HepG2 (cell line): ENCODE measurements around the gene LSM8. TPM values are rescaled to one million over a fixed set of nuclear protein-coding genes. Genes with fewer than 3 reads are reported as not detected.
"Not testable (repeated sequence)": the region's sequence is repeated elsewhere in the genome, so short reads cannot be mapped to it uniquely, and the experiment has no call there.

ENCODE experiments used
- ATAC-seq: fragments of 200-7000 bp; cut with Tn5 transposase; 3 replicates; pipeline ENCODE4 v1.9.1; 2020; ENCODE audit warnings: mild to moderate bottlenecking, moderate library complexity
- BruUV-seq: library from RNA; stranded (reverse); fragments of 400-500 nt; replicated peaks from 2 replicates; lab custom pipeline; 2021; lab: Mats Ljungman, UMichigan
- CTCF ChIA-PET: fragments of 300-600 bp; formaldehyde crosslinking; extraction: SDS; loops from one replicate; lab custom pipeline; 2021; ENCODE audit warnings: low total read pairs, inconsistent platforms, low intra/inter-chr PET ratio; lab: Yijun Ruan, JAX
- POLR2A ChIA-PET: fragments of 350-600 bp; sonication (Branson Sonifier 250); formaldehyde crosslinking; loops from one replicate; lab custom pipeline; 2020; ENCODE audit warnings: antibody characterized with exemption, inconsistent platforms; lab: Yijun Ruan, JAX
- DNase-seq: peaks from one replicate; pipeline ENCODE4 v3.0.0-alpha.2; 2015; ENCODE audit warnings: low spot score
- FAIRE-seq: peaks from 3 replicates; lab custom pipeline; 2011; peaks lifted over from hg19 to GRCh38; lab: Jason Lieb, UNC
- H2AFZ ChIP-seq: one replicate; pipeline ENCODE4 v1.6.1; 2011; ENCODE audit warnings: low read length, inconsistent platforms
- H3K27ac ChIP-seq: fragments of 300-600 bp; 3 replicates; pipeline ENCODE4 v1.8.0; 2011; ENCODE audit warnings: mixed run types, mild to moderate bottlenecking, mixed read lengths, low read length, inconsistent platforms; ENCODE audit not compliant: insufficient read depth; ENCODE audit errors: extremely low read length
- H3K27me3 ChIP-seq, 2 experiments: fragments of 200-600 bp in 1 of 2; 2 replicates in 1 of 2; 3 replicates in 1 of 2; pipeline versions ENCODE4 v1.6.0 to v1.8.0; 2011; ENCODE audit warnings: low read length in 2 of 2, mild to moderate bottlenecking in 2 of 2, moderate library complexity in 2 of 2, inconsistent platforms in 1 of 2; ENCODE audit not compliant: insufficient read depth in 2 of 2, control insufficient read depth in 1 of 2
- H3K36me3 ChIP-seq, 2 experiments: fragments of 200-600 bp in 1 of 2; replicated peaks in 1 of 2; 2 replicates in 1 of 2; 3 replicates in 1 of 2; pipeline versions ENCODE4 v1.5.1 to v1.8.0; 2011; ENCODE audit warnings: low read length in 2 of 2, inconsistent platforms in 1 of 2; ENCODE audit not compliant: insufficient read depth in 2 of 2, control insufficient read depth in 1 of 2
- H3K4me1 ChIP-seq: 2 replicates; pipeline ENCODE4 v1.5.1; 2012; ENCODE audit warnings: low read length, inconsistent platforms; ENCODE audit not compliant: insufficient read depth
- H3K4me2 ChIP-seq: 2 replicates; pipeline ENCODE4 v1.6.0; 2011; ENCODE audit warnings: low read depth, low read length, inconsistent platforms
- H3K4me3 ChIP-seq, 3 experiments: fragments of 200-600 bp in 1 of 3; sonication (generic), shearing (Covaris generic) in 1 of 3; replicated peaks in 1 of 3; 2 replicates each; pipeline ENCODE4 v1.5.1; 2011 to 2016; ENCODE audit warnings: low read length in 3 of 3, inconsistent platforms in 2 of 3, low read depth in 2 of 3, mild to moderate bottlenecking in 2 of 3, control low read depth in 1 of 3, mixed read lengths in 1 of 3; ENCODE audit not compliant: insufficient read depth in 1 of 3
- H3K79me2 ChIP-seq: one replicate; pipeline ENCODE4 v1.6.1; 2011; ENCODE audit warnings: low read length, inconsistent platforms; ENCODE audit not compliant: insufficient read depth
- H3K9ac ChIP-seq: 2 replicates; pipeline ENCODE4 v1.6.0; 2011; ENCODE audit warnings: mild to moderate bottlenecking, low read depth, low read length, inconsistent platforms; ENCODE audit not compliant: insufficient read depth
- H3K9me3 ChIP-seq: 2 replicates; pipeline ENCODE4 v1.5.1; 2012; ENCODE audit warnings: mild to moderate bottlenecking, low read length
- H4K20me1 ChIP-seq: 2 replicates; pipeline ENCODE4 v1.6.0; 2011; ENCODE audit warnings: inconsistent platforms, mild to moderate bottlenecking, low read length, moderate library complexity; ENCODE audit not compliant: insufficient read depth
- ERF ChIP-seq: IDR thresholded peaks from 2 replicates; pipeline ENCODE4 v1.6.1; 2018; ENCODE audit warnings: missing biosample characterization, missing genetic modification reagents
- MAZ ChIP-seq, 2 experiments: sonication (generic) in 1 of 2; formaldehyde crosslinking in 1 of 2; IDR thresholded peaks; 2 replicates each; pipeline versions ENCODE4 v1.5.0 to v1.6.1; 2012 to 2020; ENCODE audit warnings: low read depth in 2 of 2, mild to moderate bottlenecking in 2 of 2, borderline replicate concordance in 1 of 2, improper control_type of control experiment in 1 of 2, low read length in 1 of 2, missing genetic modification reagents in 1 of 2, moderate library complexity in 1 of 2
- NONO ChIP-seq, 2 experiments: fragments of 450-650 bp in 1 of 2; sonication (generic) in 1 of 2; formaldehyde crosslinking in 1 of 2; IDR thresholded peaks in 1 of 2; conservative IDR thresholded peaks in 1 of 2; 2 replicates each; pipeline versions ENCODE4 v1.6.1 to v1.8.0; 2017 to 2022; ENCODE audit warnings: mild to moderate bottlenecking in 1 of 2, missing genetic modification reagents in 1 of 2, moderate library complexity in 1 of 2
- RBAK ChIP-seq: sonication (generic); formaldehyde crosslinking; IDR thresholded peaks from 2 replicates; pipeline ENCODE4 v1.5.1; 2020; ENCODE audit warnings: mild to moderate bottlenecking, missing genetic modification reagents
- TOE1 ChIP-seq: sonication (generic); formaldehyde crosslinking; IDR thresholded peaks from 2 replicates; pipeline ENCODE4 v1.4.0; 2020; ENCODE audit warnings: mild to moderate bottlenecking, missing genetic modification reagents
- ZFP36L1 ChIP-seq: sonication (generic); formaldehyde crosslinking; IDR thresholded peaks from 2 replicates; pipeline ENCODE4 v1.8.0; 2022; ENCODE audit warnings: mild to moderate bottlenecking, missing genetic modification reagents, moderate library complexity
- WGBS: methylation state at CpG from one replicate; pipeline ENCODE4 v1.1.6; 2017; ENCODE audit warnings: low lambda C conversion rate; 5-methylcytosine and 5-hydroxymethylcytosine counted together
- in situ Hi-C: cut with HindIII; loops from 2 replicates; pipeline ENCODE4 v1.10.0; 2017; ENCODE audit warnings: low pct_unique_long_range_greater_than_20kb; ENCODE audit not compliant: extremely low pct_ligation_motif_present
- intact Hi-C: fragments of 100-400 bp; cut with micrococcal nuclease; formaldehyde crosslinking; loops from one replicate; pipeline ENCODE4 v1.10.0; 2022; ENCODE audit not compliant: unreplicated experiment
- polyA plus RNA-seq, 8 experiments: library from polyadenylated mRNA; depleted of rRNA in 3 of 8; stranded (reverse) in 7 of 8; unstranded in 1 of 8; fragments of >200 nt; fragmentation: Illumina TruSeq in 4 of 8; extraction: Trizol in 4 of 8; gene quantifications; 2 replicates each; pipeline versions ENCODE4 v1.2.1 to v1.2.3, GENCODE V29; 2011 to 2016; ENCODE audit warnings: low read depth in 4 of 8, missing spikeins in 1 of 8, mixed read lengths in 1 of 8; ENCODE audit not compliant: insufficient read depth in 1 of 8
- total RNA-seq, 5 experiments: library from RNA; depleted of rRNA; stranded (reverse); fragments of >200 nt; fragmentation: Illumina TruSeq; extraction: Trizol; gene quantifications; 2 replicates each; pipeline ENCODE4 v1.2.3, GENCODE V29; 2016; ENCODE audit warnings: low read depth in 1 of 5

The LSM8 gene
- total and polyA plus RNA-seq, 2 of the 13 experiments (the other 11 are each of a cell fraction or from before 2014, with no cell fraction given): 44.3 to 67.3 TPM

DNA sequence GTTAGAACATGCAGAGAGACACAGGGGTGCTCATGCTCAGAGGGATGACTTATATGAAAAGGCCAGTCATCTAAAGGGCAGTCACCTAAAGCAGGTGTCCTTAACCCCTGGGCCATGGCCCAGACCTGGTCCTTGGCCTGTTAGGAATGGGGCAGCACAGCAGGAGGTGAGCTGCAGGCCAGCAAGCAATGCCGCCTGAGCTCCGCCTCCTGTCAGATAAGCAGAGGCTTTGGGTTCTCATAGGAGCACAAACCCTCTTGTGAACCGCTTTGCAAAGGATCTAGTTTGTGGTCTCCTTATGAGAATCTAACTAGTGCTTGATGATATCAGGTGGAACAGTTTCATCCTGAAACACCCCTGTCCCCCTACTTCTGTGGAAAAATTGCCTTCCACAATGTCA, 55.0 kb downstream of the LSM8 start:
- in situ Hi-C loops: no loop called here
- CTCF ChIA-PET: no interaction called here
- POLR2A ChIA-PET: no interaction called here
- Histone ChIP-seq H3K4me3 (no peak overlapping the region), H3K27me3 (no peaks in the 10 kb centered on the region; a peak in 1 of 5 replicates), H3K27ac (no peak overlapping the region), H3K9me3 (no peaks in the 10 kb centered on the region), H3K4me1 (no peaks in the 10 kb centered on the region), H2AFZ (no peak overlapping the region)
- ATAC-seq (no peak; the same call in 2 of the 3 replicates), DNase-seq (no peak), FAIRE-seq (no peak)
- no TSS peak for BruUV-seq
- TF ChIP-seq NONO (IDR thresholded peaks at IDR 0.05) (no peak), NONO (CRISPR knock-in tag; conservative IDR thresholded peaks at IDR 0.05) (no peak), TOE1 (no peak), ZFP36L1 (CRISPR knock-in tag) (no peak), RBAK (no peak), MAZ (IDR thresholded peaks at IDR 0.05; ENCODE audit: borderline replicate concordance, low read depth, low read length) (no peak), MAZ (CRISPR knock-in tag; IDR thresholded peaks at IDR 0.05; ENCODE audit: low read depth) (no peak), ERF (CRISPR knock-in tag) (no peak)
- TF ChIP-seq, all 625 proteins: peak for 0
- H3K79me2 ChIP-seq: no peaks in the 10 kb centered on the region
- intact Hi-C loops: no loop called here
- no peak overlapping the region for H3K9ac ChIP-seq
- no peaks in the 10 kb centered on the region for H3K36me3 ChIP-seq
- WGBS: no CpG with 5 or more reads among the region's 3 CpGs
- H3K4me2 ChIP-seq: no peak overlapping the region
- no peaks in the 10 kb centered on the region for H4K20me1 ChIP-seq

DNA sequence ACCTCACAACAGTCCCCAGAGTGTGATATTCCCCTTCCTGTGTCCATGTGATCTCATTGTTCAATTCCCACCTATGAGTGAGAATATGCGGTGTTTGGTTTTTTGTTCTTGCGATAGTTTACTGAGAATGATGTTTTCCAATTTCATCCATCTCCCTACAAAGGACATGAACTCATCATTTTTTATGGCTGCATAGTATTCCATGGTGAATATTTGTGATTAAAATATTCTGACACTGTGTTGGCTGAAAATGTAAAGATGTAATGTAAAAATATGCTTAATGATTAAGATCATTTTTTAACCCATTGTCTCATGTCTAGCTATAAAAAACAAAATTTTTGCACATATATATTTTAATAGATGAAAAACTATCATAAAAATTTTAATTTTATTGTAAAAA, 56.4 kb downstream of the LSM8 start:
- H3K9me3 ChIP-seq, H3K27ac ChIP-seq, POLR2A ChIA-PET, intact Hi-C loops, FAIRE-seq, H3K9ac ChIP-seq, H2AFZ ChIP-seq, ATAC-seq, DNase-seq, H3K36me3 ChIP-seq, in situ Hi-C loops, H3K79me2 ChIP-seq, H3K4me1 ChIP-seq, BruUV-seq, H3K4me3 ChIP-seq, H4K20me1 ChIP-seq, H3K4me2 ChIP-seq, CTCF ChIA-PET, H3K27me3 ChIP-seq: not testable (repeated sequence)
- 98% methylated on average over 2 of the region's 2 CpGs for WGBS

Other genes starting within 250 kb of the LSM8 start
- not detected in 2 replicates for gene ANKRD7, start 40.5 kb downstream of the LSM8 start, total RNA-seq (2016; rRNA removed; fragmentation: Illumina TruSeq; extraction: Trizol)
- gene ANKRD7, start 40.5 kb downstream of the LSM8 start, polyA plus RNA-seq (2011; rRNA removed): not detected in 2 replicates